DMS 273 (cell line): ENCODE data around the gene MACROD2.

Experiments
- DNase-seq: peaks from one replicate; lab custom pipeline; 2025; ENCODE audit not compliant: unreplicated experiment; lab: John Stamatoyannopoulos, UW

The MACROD2 gene

DNA sequence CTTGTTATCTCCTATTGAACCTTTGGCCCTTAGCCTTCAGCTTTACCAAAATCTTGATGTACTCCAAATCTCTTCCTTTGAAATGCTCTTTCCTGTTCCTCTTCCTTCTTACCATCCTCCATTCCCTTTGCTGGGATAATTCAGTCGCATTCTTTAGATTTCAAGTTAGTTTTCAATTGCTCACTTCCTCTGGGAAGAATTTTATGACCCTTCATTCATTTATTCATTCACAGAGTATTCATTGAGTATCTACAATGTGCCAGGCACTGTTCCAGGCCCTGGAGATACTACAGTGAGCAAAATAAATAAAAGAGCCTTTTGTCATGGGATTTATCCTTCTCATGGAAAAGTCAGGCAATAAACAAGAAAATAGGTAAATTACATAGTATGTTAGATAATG, 890.3 kb downstream of the MACROD2 start:
- no peak for DNase-seq

DNA sequence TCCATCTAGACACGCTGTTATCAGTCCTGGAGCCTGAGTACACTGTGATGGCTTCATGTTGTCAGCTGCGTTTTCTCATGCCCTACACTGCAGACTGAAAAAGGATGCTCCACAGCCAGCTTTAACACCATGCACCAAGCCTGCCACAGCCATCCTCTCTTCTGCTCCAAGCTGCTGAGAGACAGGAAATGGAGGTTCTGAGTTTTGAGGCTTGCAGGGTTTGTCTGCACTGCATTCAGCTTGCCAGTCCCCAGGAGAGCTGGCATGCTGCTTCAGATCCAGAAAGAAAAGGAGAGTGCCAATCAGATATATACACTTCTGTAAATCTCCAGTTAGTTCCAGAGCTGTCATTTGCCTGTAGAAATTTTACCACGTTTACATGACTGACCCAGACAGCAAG, 892.8 kb downstream of the MACROD2 start:
- DNase-seq = no peak

DNA sequence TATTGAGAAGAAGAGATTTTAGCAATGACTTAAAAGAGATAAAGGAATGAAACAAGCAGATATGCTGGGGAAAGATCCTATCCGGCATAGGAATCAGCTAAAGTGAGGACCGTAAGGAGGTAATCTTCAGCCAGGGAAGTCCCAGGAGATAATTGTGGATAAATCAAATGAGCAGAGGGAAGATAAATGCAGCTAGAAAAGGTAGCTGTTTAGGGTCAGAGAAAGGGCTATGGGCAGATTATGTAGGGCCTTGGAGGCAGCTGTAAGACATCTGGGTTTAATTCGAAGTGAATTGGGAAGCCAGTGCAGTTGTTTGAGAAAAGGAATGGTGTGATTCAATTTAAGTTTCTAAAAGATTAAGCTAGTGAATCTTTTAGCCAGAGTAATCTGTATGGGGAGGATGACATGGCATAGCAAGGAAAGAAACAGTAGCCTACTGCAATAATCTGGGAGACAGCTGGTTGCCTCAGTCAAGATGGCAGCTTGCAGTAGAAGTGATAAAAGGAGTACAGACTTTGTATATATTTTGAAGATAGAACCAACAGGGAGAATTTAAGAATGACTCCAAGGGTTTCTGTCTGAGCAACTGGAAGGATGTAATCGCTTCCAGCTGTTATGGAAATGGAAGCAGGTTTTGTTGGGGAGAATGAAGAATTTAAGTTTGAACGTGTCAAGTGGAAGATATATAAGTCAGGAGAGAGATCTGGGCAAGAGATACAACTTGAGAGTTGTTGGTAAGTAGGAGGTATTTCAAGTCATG, 894.4 kb downstream of the MACROD2 start:
- no peak for DNase-seq

DNA sequence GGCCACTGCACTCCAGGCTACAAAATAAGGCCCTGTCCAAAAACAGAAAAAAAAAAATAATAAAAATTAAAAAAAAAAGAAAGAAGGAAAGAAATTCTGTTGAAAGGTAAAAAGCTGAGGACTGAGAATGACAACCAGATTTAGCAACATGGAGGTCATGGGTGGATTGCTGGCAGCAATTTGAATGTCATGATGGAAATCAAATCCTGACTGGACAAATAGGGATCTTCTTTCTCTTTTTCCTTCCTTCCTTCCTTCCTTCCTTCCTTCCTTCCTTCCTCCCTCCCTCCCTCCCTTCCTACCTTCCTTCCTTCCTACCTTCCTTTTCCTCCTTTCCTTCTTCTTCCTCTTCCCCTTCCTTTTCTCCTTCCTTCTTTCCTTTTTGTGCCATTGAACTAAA, 895.4 kb downstream of the MACROD2 start:
- no peak for DNase-seq

DNA sequence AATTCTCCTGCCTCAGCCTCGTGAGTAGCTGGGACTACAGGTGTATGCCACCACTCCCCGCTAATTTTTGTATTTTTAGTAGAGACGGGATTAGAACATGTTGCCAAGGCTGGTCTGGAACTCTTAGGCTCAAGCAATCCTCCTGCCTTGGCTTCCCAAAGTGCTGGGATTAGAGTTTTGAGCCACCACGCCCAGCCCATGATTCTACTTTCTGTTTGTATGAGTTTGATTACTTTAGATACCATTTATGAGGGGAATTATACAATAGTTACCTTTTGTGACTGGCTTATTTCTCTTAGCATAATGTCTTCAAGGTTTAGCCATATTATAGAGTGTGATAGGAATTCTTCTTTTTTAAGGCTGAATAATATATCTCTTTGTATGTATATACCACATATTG, 897.5 kb downstream of the MACROD2 start:
- DNase-seq = no peak

DNA sequence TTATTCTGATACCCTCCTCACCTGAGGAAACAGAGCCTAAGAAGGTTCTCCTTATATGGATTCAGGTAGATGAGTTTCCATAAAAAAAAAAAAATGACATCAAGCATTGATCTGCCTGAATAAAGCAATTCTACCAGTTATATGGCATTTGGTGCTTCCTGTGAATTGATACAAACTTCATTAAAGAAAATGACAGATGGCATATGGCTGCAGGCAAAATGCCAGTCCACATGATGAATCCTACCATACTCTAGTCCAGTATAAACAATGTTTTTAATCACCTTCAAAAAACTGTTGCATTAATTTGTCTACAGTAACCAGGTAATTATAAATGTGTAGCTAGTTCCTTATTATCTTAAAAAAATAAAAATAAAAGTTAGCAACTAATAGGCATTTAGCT, 901.3 kb downstream of the MACROD2 start:
- DNase-seq = peak; percentile 88

DNA sequence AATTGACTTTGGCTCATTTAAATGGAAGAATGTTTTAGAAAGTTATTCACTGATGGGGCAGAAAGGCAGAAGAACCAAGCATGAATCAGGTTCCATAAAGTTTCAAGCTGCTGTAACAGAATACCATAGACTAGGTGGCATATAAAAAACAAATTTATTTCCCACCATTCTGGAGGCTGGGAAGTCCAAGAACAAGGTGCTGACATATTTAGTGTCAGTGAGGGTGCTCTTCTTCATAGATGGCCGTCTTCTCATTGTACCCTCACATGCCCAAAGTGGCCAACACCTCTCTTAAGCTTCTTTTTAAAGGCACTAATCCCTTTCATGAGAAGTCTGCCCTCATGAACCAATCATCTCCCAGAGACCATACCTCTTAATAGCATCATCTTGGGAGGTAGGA, 902.3 kb downstream of the MACROD2 start:
- DNase-seq = no peak

DNA sequence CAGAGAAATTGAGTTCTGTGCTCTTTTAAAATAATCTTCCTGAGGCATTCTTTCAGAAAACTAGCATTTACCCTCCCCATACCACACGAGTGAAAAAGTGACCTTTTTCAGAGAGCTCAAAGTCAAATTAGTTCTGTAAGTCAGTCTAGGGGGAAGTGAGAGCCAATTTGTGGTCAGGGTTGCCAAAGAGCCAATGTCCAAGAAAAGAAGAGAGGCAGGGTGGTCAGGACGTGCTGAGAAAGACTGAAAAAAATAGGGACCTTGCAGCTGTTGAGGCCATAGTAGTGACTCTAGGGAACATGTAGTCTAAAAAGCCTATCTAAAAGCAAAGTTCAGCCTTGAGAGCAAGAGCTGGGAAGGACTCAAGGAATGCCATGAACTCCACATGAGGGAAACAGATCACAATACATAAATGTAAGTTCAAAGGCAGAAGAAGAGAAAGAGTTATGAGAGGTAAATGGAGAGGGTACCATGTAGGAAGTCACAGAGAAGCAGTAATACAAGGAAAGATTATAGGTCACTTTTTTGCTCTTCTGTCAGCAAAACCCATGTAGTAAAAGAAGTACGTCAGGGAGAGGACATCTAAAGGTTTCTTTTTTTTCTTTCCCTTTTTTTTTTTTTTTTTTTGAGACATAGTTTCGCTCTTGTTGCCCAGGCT, 907.2 kb downstream of the MACROD2 start:
- no peak for DNase-seq

DNA sequence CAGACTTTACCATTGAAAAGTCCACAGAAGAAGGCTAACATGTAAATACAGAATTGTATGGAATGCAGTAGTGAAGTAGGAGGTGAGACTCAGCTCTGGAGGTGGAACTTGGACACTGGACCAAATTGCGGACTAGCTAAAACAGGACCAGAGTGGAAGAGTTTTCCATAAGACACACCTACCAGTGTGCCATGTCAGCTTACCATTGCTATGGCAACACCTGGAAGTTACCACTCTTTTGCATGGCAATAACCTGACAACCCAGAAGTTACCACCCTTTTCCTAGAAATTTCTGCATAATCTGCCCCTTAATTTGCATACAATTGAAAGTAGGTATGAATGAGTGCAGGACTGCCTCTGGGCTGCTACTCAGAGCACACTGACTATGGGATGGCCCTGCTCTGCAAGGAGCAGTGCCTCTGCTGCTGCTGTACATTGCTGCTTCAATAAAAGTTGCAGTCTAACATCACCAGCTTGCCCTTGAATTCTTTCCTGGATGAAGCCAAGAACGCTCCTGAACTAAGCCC, 911.7 kb downstream of the MACROD2 start:
- no peak for DNase-seq

DNA sequence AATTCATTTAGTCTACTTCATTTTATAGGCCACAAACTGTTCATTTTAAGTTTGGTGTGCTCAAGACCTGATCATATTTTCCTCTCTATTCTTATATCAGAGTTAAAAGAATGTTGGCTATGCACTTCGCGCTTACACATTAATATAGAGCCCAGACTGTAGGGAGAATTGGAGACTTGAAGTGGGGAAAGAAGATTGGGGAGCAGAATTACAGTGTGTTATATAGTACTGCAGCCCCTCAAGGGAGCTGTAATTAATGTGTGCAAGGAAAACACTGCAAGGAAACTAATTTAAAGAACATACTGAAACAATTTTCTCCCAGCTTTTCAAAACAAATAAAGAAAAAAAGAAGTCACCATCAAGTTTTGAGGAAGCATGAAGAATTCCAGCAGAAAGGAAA, 914.8 kb downstream of the MACROD2 start:
- no peak for DNase-seq

DNA sequence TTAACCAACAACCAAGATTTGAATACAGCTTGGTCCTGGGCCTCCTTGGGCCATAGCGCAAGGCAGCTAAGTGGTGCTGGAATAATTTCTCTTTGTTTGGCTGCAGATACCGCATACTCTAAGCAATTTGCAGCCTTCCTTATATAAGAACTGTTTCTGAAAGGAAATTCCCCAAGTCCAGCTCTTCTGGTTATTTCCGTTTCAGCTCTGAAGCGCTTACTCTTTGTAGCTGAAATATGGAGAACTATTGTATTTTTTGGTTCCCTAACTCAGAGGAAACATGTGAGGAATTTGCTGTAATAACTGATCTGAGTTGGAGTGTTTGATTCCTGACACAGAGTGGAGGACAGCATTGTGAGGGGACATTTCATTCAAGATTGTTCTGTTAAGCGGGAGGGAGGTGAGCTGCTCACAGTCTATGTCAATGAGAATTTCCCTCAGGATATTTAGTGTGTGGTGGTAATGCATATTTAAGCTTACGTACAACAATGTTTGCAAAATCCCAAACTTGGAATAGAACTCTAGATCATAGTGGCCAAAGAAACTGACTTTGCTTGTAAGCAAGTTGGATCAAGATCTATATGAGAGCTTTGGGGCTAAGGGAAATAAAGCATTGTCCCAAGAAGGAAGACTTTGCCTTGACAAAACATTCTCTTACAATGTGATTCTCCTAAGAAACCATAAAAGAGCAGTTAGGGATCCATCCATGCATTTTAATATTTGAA, 918.7 kb downstream of the MACROD2 start:
- no peak for DNase-seq

DNA sequence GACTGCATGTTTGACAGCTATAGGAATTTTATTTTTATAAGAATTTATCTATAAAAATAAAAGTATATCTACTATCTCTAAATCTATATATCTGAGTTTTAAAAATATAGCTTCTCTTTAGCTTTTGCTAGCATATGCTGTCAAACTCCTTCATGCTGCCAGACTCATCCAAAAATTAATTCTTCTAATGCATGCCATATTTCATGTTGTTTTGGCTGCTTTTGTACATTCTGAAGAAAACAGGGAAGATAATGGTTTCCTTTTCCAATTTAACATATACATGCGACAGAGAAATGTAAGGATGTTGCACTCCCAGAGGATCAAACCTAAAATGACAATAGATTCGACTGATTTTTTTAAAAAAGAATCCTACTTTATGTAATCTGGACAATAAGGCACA, 919.3 kb downstream of the MACROD2 start:
- no peak for DNase-seq

DNA sequence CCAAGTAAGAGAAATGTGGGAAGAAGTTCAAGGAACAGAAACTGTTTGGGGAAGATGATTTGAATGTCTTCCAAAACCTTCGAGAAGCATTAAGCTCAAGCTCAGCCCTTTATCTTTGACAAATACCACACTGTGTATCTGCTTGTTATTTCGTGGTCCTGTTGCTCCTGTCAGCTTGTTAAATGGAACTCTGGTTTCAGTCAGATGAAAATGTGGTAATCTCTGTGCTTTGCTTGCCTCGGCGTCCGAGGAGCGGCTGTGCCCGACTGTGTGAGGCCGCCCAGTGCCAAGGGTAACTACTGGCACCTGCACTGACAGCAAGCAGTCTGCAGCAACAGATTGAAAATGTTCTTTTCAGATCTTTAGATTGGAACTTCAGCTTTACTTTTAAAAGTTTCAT, 920.0 kb downstream of the MACROD2 start:
- peak; percentile 11 for DNase-seq

DNA sequence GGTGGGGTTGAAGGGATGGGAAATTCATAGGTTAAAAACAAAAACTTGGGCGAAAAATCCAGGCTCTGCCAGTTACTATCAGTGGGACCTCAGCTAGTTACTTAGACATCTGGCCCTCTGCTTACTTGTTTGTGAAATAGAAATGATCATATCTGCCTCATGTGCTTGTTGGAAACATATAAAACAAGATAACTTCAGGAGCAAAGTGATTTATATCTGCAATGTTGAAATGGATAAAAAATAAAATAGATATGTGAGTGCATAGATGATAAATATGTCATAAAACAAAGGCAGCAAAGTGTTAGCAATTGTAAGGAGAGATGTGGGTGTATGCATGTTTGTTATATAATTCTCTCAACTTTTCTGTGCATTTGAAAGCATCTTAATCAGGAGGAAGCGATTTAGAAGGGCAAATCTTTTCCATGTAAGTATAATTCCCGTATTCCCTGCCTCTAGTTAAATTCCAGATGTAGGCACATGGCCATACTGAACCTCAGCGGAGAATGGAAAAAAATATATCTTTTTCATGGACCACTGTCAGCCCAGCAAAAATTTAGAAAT, 921.1 kb downstream of the MACROD2 start:
- DNase-seq = no peak

DNA sequence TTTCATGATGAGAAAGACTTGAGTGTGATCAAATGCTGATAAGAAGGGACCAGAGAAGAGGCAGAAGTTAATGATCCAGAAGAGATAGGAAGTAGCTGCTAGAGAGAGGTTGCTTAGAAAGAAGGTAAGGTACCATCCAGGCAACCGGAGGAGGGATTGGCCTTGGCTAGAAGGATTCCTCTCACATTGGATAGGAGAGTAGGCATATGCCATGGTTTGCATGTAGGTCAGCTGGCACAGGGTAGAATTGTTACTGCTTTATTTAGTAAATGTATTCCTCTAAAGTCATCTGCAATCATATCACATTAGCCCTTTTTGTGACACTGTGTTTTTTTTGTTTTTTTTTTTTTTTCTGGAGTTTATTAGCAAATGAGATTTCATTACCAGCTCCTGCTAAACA, 923.0 kb downstream of the MACROD2 start:
- no peak for DNase-seq

DNA sequence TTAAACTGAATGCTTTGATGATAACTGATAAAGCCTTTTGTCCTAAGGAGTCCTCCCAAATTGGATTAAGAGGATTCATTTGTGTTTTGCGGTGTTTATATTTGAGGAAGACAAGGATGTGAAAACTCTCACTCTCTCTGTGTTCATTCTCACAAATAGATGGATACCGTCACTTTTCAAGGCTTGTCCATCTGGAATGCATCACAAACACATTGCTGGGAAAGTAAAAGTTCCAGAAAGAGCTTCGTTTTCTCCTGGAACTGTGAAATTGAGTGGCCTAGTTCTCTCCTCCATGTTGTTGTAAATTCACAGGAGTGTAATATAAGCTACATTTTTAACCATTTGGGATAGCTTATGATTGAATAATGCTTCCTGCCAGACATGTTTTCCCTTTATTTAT, 923.7 kb downstream of the MACROD2 start:
- no peak for DNase-seq

DNA sequence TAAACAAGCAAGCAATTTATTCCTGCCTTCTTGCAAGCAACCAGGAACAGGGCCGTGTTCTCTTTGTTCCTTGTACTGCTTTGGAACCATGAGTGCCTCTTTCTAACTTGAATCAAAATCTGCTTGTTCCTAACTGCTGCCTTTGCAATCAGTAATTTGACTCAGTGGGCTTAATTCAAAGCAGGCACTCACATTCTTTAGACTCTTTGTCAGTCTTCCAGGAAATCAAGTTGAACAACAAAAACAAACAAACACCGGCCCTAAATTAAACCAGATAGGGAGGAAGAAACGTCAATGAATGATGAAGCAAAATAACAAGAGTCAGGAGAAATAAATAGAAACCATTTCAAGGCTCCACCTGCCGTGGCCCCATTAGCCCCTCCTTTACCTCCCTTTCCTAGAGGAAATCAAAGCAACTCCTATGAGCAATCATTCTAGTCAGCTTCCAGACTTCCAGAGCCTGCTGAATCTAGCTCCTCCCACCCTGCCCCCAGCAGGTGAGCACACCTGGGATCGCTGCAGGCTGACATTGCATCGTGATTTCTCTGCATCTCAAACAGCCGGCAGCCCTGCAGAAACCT, 924.3 kb downstream of the MACROD2 start:
- no peak for DNase-seq

DNA sequence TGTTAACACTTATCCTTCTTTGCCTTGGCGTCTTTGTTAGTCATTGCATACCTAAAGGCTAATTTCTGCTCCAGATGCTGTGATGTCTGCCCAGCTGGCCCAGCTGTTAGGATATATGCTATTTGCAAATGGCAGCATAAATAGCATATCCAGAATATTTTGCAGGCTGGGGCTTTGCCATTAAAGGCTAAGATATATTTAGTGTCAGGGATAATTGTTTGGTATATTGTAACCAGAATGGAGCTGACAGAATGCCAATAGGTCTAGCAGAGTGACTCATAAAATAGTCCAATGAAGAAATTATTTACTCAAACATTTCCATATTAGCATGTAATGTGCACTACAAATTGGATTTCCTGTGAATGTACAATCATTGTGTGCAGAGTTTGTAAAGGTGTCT, 926.2 kb downstream of the MACROD2 start:
- DNase-seq = peak; percentile 54

DNA sequence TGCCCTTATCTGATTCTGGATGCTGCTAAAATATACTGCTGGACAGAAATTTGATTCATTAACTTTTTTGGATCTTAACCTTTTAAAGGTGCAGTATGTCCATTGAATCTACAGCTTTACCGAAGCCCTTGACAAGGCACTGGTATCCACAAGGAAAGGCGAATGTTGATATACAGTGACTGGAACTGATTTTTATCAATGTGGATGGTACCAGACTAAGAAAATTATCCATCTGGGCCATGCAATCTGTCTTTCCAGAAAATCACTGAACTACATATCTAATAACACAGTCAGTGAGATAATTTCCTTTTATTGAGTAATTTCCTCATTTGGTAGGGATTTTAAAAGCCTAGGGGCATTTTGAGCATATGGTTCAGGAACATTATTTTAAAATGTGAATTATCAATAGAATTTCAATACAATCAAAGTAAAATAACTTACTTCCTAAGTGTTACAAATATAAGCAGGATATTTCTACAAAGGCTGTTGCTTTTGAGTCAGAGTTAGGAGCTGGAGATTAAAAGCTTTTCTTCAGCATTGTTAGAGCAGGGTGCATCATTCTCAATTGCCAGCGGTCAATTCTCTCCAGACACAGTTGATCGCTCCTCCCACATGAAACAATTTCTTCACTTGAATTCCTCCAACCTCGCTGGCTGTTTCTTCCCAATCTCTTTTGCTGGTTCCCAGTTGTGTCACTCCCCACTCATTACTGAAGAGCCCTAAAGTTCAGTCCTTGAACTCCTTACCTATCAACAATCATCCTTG, 927.4 kb downstream of the MACROD2 start:
- peak; percentile 14 for DNase-seq

DNA sequence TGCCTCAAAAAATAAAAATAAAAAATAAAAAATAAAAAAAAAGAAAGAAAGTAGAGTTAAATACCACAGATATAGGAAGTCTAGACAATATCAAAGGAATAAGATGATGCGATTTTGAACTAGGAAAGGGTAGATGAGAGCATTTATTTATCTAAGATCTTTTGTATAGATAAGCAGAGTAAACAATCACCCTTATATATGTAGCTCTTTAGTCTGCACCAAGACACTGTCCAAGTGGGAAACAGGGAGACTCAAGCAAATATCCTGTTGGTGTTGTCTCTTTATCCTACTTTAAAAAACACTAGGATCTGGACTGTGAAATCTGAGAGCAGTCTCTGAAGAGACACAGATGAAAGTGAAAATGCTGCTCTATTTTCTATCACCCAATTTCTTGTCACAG, 929.1 kb downstream of the MACROD2 start:
- no peak for DNase-seq

DNA sequence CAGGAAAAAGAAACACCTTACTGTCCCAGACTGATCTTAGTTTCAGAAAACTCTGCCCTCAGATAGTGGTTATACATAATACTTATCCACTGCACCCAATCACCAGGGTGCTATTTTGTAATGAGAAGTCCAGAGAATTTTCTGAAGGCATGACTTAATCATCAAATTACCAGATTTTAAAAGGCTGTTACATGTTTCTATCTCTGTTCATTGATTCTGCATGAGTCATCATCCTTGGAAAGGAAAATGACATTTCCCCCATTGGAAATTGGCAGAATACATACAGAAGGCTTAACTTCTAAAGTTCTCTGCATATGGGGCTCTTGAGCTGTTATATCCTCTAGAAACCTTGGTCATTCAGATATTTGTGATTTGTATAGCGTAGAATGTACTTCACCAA, 930.0 kb downstream of the MACROD2 start:
- DNase-seq = no peak
